GM19043 (cell line): ENCODE data around the gene CCBE1.
"Not testable (repeated sequence)": the region's sequence is repeated elsewhere in the genome, so short reads cannot be mapped to it uniquely, and the experiment has no call there.

ENCODE experiments used
- ATAC-seq: cut with Tn5 transposase; IDR thresholded peaks from one replicate; pipeline ENCODE4 v1.9.1; 2021; ENCODE audit warnings: low read depth; ENCODE audit not compliant: unreplicated experiment

The CCBE1 gene

DNA sequence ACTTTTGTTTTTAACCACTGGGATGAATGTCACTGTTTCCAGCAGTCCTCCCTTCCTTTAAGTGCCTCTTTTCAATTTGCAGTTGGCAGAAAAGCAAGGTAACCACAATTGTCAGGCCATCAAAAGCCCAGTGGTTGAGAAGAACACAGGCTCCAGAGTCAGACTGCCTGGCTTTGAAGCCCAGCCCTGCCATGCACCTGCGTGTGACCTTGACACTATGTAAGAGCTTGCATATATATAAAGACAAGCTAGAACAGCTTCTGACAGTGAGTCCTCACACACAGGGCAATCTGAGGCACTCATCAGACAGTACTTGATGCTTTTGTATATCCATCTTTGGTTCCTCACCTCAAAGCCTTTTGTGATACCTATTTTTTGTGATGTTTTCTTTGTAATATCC lies 11.0 kb downstream of the CCBE1 start:
- no peak for ATAC-seq

DNA sequence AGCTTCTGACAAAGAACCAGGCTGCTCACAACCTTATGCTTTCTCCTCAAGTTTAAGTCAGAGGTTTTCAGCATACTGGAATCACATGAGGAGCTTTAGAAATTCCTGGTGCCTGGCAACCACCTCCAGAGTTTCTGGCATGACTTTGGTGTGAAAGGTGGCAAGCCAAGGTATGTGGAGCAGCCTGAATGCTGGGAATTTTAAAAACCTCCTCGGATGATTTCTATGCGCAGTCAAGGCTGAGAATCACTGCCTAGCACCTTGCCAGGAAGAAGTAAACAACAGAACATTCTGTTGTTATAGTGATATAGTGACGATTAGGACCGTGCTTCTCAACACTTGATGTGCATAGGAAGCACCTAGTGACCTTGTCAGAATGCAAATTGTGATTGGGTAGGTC lies 11.7 kb downstream of the CCBE1 start:
- ATAC-seq, result no peak

DNA sequence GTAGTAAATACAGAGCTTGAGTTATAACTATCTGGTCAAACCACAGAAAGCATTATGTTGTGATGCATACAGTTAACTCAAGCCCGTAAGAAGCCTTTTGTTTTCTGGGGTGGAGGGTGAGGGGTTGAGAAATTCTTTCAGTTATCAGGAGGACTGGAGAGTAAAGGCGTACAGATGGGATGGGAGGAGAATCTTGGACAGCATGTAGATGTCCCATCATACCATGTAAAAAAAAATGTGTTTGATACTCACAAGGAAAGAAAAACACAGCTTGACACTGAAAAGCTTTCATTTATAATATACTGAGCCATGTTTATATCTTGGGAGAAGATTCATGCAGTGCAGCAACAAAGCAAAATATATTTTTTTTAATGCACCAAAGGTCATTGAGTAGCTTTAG lies 12.4 kb downstream of the CCBE1 start:
- no peak for ATAC-seq

DNA sequence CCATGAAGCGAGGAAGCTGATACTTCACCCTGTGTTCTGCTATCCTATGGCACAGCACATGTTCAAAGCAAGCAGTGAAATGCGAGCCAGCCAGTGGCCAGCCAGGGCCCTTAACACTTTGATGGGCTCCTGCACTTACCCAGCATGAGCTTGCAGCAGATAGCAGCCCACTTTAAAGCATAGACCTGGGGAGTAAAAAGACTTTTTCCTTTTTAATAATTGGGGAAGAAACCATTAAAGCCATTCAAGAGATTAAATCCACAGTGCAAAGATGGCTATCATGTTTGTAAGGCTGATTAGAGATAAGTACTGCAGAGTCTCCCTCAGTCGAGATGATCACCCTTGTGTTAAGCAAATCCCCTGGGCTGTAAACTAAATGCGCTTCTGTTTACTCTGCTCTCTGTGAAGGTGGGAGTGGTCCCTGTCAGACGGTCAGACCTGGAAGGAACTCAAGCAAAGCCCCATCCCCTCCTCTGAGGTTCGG lies 15.7 kb downstream of the CCBE1 start:
- no peak for ATAC-seq

DNA sequence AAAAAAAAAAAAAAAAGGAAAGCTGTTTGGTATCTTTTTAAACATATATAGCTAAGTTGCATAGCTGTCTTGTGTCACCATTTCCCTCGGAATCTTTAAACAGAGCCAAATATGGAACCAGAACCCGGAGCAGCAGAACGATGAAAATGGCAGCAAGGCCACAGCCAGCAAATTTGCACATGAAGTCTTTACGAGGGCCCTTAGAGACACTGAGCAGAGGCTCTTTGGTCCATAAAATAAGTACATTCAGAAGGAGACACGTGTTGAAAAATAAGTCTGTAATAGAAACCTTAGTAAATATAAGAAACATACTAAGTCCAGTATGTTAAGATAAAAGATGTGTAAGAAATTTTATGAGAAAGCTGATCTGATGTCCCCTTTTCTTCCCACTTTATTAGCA lies 16.2 kb downstream of the CCBE1 start:
- ATAC-seq, result no peak

DNA sequence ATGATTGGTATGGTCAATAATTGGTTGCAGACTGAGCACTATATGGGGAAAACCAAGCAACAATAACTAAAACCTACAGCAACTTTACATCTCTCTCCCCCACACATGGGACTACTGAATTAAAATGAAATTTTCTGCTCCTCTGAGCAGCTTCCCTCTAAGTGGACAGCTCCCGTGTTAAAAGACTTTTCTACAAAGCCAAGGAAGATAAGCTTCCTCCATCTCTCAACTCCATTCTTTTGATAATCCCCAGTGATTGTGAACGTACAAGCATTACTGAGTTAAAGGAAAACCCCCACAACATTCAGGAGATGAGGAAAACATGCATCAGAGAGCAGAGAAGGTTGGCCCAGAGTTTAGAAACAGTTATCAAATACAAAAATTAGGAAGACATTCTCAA lies 21.9 kb downstream of the CCBE1 start:
- no peak for ATAC-seq

DNA sequence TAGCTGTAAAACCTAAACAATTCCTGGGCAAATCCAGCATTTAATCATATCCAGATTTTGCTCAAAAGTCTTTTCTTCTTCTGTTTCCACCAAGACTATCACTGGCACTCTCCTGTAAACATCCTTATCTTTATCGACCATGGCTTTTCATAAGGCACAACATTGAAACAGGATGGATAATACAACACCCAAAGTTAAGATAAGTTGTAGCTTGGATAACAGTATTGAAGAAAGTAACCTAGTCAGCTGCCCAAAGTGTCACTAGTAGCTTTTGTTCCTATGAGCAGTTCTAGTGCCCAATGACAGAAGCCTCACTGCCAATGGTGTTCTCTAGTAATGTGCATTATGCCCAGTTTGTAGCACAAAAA lies 22.3 kb downstream of the CCBE1 start:
- no peak for ATAC-seq

DNA sequence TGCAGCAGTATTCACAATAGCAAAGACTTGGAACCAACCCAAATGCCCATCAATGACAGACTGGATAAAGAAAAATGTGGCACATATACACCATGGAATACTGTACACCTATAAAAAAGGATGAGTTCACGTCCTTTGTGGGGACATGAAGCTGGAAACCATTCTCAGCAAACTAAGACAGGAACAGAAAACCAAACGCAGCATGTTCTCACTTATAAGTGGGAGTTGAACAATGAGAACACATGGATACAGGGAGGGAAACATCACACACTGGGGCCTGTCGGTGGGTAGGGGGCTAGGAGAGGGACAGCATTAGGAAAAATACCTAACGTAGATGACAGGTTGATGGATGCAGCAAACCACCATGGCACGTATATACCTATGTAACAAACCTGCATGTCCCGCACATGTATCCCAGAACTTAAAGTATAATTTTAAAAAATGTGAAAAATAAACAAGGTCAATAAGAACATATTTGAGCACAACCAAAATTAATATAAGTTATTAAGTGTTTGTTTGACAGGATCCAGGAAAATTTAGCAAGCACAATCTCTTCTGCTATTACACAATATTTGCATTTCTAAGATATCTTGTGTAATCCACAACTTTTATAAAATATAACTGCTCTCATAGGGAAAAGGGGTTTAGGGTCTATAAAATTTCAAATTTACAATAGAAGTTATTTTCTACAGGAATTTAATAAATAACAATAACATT lies 22.9 kb downstream of the CCBE1 start:
- ATAC-seq, result no peak

DNA sequence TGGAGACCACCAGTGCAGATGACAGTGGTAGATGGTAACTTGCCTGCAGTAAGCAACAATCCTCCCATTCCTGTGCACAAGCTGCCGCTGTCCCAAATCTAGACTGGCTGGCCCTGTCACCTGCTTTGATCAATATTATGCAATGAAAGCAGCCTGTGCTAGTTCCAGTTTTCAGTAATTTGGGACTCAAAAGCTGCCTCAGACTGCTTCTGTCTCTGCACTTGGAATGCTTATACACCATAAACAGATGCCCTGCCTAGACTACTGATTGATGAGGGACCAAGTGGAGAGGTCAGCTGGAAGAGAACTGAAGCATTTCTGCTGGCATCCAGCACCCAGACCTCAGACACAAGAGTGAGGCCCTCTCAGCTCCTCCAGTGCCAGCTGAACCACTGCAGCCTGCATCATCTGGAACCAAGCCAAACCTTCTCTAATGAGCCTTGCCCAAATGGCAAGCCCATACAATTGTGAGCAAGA lies 24.9 kb downstream of the CCBE1 start:
- no peak for ATAC-seq

DNA sequence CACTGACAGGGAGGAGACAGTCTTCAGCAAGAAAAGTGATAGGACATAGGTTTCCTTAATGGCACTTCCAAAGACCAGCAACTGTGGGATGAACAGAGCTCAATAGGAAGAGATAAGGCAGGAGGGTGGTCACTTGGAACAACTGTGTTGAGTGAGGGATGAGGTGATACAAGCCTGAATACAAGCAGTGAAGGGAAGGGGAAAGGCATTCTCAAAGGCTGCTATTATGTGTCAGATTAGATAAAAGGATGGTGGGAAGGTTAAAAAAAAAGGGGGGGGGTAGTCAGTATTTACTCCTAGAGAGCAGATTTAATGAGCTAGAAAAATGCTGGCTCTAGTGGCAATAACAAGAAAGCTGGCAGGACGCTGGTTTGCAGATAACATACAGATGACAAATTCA lies 25.7 kb downstream of the CCBE1 start:
- ATAC-seq, result no peak

DNA sequence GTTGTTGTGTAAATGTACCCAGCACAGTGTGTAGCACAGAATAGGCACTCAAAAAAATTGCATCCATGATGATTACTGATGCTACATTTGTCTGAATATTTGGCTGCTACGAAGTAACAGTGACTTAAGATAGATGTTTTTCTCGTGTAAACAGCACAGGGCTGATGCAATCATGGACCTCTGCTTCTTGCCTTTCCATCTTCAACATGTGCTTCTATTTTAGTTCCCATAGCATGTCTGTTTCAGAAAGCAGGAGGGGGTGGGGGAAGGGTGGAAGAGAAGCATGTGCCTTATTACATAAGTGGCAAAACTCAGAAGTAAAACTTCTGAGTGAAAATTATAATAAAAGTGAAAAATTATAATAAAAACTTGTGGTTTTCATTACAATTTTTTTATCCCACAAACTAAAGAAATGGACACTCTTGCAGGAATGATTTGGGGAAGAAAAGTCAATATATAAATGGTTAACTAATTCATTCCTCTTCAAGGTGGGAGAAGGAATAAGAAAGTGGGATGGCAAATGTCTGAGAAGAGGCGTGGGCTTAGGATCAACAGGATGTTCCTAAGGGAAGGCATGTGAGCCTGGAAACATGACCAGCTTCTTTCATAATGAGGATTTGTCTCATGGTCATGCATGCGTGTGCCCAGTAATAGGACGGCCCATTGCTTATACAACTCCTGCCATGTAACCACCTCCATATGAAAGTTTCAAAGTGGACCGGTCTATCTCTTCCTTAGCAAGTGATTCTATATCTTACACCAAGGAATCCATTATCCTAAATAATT lies 27.2 kb downstream of the CCBE1 start:
- no peak for ATAC-seq

DNA sequence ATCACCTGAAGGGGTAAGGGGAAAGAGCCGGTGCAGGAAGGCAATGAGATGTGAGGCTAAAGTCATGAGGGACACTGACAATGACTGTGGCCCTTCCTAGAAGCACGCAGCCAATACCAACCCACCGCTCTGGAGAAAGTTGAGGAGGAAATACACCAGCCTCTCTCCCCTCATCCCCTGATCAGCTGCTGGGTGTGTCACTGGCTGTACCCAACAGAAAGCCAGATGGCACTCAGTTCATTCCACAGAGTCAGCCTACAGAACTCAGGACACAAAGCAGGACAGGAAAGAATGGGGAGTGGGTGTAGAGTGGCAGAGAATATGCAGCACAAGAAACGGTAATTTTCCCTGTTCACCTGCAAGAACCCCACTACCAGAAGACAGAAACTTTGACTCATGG lies 29.7 kb downstream of the CCBE1 start:
- no peak for ATAC-seq

DNA sequence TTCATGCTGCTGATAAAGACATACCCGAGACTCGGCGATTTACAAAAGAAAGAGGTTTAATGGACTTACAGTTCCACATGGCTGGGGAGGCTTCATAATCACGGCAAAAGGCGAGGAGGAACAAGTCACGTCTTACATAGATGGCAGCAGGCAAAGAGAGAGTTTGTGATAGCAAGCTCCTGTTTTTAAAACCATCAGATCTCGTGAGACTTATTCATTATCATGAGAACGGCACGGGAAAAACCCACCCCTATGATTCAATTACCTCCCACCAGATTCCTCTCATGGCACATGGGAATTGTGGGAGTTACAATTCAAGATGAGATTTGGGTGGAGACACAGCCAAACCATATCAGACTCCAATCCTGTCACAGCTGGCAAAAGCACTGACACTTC lies 31.2 kb downstream of the CCBE1 start:
- not testable (repeated sequence) for ATAC-seq

DNA sequence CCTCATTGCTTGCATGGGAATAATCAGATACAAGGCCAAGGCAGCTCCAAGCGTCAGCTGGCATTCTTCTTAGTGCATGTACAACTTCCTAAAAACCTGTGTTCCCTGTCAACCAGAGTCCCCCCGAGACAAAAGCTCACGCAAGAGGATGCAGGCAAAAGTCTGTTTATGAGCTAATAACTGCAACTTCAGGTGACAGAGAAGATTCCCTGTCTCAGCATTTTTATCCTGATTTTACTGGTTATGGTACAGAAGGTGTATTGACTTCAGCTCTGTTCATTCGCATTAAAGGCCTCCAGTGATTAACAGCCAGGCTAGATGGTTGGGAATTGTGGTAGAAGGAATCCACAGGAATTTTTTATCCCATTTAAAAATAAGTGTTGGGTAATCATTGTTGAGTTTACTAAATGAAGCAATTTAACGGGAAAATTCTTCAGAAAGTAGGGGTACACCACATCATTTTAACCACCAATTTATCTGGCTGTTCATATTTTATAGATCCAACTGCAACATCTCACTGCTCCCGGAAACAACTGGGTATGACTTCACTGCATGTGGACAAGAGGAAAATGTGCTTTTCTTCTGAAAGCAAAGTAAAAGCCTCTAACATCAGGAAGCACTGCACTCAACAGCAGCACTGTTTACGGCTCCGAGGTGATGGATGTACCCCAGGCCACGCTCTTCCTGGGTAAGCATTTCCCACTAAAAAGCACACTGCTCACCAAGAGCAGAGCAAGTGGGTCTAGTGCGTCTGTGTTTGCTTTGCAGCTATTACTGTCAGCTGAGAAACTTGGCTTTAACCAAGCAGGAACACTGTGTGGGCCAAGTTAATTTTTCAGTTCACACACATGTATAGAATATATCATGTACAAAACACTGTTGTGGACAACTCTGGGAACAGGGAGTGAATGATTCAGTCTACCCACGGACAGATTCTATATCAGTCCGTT lies 31.9 kb downstream of the CCBE1 start:
- no peak for ATAC-seq

DNA sequence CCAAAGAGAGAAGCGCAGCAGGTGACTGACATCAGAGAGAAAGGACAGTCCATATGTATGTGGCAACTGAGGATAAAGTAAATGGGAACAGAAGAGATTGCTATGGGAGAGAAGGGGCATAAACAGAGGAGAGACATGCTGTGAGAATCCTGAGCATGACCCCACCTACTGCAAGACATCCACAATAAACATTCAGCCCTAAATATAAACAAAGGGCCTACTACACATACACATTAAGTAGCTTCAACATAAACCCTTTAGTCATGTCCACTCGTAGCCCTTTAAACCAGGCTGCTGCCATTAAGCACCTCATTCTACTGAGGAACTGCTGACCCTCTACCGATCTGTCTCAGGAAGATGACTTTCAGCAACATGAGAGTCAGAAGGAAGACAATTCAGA lies 32.9 kb downstream of the CCBE1 start:
- no peak for ATAC-seq

DNA sequence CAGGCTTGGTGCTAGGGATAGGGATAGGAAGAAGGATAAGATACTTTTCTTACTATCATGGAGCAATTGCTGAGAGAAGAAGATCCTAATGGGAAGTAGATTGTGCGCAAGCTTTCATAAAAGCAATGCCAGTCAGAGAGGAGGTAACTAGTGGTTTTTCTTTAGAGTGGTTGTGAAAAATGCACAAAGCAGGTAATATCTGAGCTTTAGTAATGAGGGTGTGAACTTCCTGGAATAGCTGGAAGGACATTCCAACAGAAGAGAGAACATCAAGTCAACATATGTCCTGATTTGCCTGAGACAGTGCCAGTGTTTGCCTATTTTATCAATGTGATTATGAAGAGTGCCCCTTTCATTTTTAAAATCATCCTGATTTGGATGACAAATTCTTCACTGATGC lies 34.1 kb downstream of the CCBE1 start:
- no peak for ATAC-seq

DNA sequence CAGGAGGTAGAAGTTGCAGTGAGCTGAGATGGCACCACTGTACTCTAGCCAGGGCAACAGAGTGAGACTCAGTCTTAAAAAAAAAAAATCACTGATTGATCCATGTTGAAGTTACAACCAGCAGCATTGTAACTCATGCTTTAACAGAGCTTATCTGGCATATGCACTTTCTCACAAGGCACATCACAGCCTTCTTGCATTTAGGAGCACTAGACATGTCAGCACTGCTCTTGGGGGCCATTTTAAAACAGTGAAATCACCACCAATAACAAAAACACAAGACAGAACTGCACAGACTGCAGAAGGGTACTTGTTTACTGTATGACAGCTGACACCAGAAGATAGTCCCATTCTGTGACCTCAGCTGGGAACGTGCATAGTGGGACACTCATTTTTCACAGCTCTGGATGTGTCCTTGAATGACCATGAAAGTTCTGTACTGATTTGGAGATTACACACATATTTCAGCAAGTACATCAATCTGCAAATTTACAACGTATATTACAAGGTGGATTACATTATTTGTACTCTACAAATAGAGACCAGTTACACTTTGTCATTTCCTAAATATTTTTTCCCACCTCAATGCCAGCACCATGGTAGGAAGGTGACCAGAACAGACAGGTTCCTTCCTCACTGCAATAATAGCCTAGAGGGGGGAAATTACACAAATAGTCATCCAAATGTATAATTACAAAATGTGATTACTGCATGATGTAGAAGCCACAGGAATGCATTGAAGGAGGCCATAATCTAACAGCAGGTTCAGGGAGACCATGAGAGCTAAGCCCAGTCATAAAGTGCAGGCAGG lies 35.1 kb downstream of the CCBE1 start:
- ATAC-seq, result no peak

DNA sequence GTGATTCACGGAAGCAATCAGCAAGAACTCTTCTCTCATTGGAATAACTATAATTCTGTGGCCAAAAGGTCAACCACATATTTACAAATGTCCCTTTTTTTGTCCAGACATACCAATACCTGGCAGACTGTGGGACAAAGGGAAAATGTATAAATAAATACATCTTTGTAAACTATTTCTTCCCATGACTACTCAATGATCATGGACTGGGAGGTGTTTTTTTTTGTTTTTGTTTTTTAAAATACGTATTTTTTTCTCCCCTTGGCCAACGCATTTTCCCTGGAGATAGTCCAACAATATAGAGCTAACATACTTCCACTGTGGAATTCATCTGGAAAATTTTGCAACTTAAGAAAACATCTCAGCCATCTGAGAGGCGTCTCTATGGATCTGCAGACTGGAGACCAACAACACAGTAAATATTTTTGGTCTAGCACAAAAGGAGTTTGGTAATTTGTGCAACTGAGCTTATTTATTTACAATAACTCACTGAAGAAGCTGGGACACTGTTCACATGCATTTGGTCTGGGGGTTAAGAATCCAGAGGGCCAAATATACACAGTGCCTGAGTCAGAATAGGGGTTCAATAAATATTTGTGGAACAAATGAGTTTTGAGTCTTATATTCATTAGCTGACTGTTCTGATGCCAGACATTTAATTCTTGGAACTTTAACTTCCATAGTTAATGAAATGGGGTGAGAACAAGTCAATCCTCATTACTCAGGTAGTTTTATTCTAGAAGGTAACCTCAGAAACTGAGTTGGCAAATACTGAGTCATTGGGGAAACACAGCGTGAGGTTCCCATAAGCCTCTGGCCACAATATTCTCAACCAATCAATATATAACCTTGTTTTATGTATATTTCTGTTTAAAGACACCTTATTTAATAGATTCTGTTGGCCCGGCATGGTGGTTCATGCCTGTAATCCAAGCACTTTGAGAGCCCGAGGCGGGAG lies 36.2 kb downstream of the CCBE1 start:
- ATAC-seq, result no peak

DNA sequence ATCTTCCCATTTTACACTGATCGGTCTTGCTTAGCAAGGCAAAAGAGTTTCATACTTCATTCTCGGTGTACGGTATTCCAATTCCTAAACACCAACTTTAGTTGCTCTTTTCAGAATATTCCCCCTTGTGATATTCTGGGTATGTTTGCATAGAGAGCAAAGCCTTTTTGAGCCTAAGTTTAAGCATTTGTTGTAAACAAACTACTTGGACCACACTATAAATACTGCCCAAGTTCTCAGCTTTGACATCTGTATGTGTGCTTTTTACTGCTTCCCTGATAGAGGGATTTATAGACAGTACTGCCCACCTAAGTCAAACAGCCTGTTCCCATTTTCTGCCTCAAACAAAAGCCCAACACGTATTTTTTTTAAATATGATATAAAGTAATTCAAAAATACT lies 36.9 kb downstream of the CCBE1 start:
- ATAC-seq, result no peak
